ENCODE results near the gene CEPT1.

The CEPT1 gene

DNA sequence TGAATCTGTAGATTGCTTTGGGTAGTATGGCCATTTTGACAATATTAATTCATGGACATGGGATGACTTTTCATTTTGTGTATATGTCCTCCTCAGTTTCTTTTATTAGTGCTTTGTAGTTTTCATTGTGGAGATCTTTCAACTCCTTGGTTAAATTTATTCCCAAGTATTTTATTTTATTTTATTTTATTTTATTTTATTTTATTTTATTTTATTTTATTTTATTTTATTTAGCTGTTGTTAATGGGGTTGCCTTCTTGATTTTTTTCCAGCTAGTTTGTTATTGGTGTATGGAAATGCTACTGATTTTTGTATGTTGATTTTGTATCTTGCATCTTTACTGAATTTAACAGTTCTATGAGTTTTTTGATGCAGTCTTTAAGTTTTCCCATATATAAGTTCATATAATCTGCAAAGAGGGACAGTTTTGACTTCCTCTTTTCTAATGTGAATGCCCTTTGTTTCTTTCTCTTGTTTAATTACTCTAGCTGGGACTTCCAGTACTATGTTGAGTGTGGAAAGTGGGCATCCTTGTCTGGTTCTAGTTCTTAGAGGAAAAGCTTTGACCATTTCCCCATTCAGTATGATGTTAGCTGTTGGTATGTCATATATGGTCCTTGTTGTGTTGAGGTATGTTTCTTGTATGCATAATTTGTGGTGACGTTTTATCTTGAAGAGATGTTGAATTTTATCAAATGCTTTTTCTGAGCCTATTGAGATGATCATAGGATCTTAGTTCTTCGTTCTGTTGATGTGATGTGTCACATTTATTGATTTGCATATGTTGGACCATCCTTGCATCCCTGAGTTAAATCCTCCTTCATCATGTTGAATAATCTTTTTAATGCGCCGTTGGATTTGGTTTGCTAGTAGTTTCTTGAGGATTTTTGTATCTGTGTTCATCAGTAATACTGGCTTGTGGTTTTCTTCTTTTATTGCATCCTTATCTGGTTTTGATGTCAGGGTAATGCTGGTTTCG, 14.3 kb downstream of the CEPT1 start:
- Histone ChIP-seq H3K27me3 (ENCODE audit: control insufficient read depth, insufficient read depth, low read length) (no peaks in the 10 kb centered on the region), H3K9ac (ENCODE audit: low read depth, low read length) (no peak overlapping the region), H3K4me1 (ENCODE audit: control insufficient read depth, insufficient read depth, low read length) (no peaks in the 10 kb centered on the region), H3K4me3 (ENCODE audit: low read depth, low read length) (no peak overlapping the region), H3K9me3 (ENCODE audit: control insufficient read depth, insufficient read depth, low read length) (no peaks in the 10 kb centered on the region), H3K36me3 (ENCODE audit: control insufficient read depth, insufficient read depth, low read length) (no peaks in the 10 kb centered on the region)

DNA sequence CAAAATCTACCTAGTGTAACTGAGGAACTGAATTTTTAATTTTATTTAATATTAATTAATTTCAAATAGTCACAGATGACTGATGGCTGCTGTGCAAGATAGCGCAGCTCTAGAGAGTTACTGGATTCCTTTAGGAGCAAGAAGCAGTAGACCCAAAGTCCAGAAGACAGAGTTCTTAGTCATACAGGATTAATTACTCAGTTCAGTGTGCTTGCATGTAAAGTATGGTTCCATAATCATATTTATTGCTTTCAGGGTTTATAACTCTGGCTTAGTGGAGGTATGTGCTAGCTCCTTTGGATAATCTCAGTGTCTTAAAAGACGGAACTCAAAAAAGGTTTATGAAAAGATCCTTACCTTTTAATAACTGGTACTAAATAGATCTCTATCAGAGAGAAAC, 17.4 kb downstream of the CEPT1 start:
- no peaks in the 10 kb centered on the region for H3K9me3 ChIP-seq (ENCODE audit: control insufficient read depth, insufficient read depth, low read length)
- H3K4me1 ChIP-seq (ENCODE audit: control insufficient read depth, insufficient read depth, low read length): no peaks in the 10 kb centered on the region
- H3K4me3 ChIP-seq (ENCODE audit: low read depth, low read length): no peak overlapping the region
- H3K9ac ChIP-seq (ENCODE audit: low read depth, low read length): no peak overlapping the region
- no peaks in the 10 kb centered on the region for H3K27me3 ChIP-seq (ENCODE audit: control insufficient read depth, insufficient read depth, low read length)
- H3K36me3 ChIP-seq (ENCODE audit: control insufficient read depth, insufficient read depth, low read length): no peaks in the 10 kb centered on the region

DNA sequence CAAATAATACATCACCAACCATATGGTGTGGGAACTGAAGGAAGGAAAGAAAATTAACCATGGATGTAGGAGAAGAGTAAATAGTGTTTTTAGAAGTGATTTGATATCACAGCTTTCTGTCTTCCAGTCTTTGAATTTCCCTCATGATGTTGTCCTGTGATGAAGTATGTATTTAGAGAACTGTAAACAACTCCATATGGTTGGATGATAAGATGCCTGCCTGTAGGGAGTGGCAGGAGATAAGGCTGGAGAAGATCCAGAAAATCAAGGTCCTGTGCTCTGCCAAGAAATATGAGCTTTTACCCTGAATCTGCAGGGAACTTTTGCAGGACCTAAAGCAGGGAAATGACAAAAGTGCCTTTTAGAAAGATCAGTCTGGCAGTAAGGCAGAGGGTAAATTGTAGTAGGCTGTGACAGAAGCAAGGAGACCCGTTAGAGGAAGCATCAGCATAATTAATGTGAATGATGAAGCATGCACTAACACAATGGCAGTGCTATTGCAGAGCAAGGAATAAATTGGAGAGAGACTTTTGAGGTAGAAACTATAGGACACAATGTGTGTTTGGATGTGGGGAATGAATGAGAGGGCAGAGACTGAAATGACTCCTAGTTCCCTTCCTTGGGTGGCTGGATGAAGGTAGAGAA, 21.9 kb downstream of the CEPT1 start:
- no peaks in the 10 kb centered on the region for H3K4me1 ChIP-seq (ENCODE audit: control insufficient read depth, insufficient read depth, low read length)
- no peaks in the 10 kb centered on the region for H3K36me3 ChIP-seq (ENCODE audit: control insufficient read depth, insufficient read depth, low read length)
- H3K27me3 ChIP-seq (ENCODE audit: control insufficient read depth, insufficient read depth, low read length): no peaks in the 10 kb centered on the region
- H3K9me3 ChIP-seq (ENCODE audit: control insufficient read depth, insufficient read depth, low read length): no peaks in the 10 kb centered on the region
- no peak overlapping the region for H3K9ac ChIP-seq (ENCODE audit: low read depth, low read length)
- no peak overlapping the region for H3K4me3 ChIP-seq (ENCODE audit: low read depth, low read length)

DNA sequence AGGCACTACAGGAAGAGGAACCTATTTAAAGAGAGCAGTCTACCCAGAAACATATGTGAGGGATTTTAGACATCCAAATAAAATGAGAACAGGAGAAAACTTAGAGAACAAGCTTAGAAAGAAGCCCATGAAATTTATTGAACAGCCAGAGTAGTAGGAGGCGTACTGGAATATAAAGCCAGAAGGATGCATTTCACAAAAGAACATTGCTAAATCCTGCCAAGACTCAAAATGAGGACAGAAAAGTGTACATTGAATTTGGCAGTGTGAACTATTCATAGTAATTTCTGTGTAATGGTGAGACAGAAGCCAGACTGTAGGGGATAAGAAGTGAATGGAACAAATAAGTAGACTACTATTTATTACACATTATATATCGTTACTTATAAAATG, 22.5 kb downstream of the CEPT1 start:
- Histone ChIP-seq H3K9me3 (ENCODE audit: control insufficient read depth, insufficient read depth, low read length) (no peaks in the 10 kb centered on the region), H3K4me1 (ENCODE audit: control insufficient read depth, insufficient read depth, low read length) (no peaks in the 10 kb centered on the region), H3K4me3 (ENCODE audit: low read depth, low read length) (no peak overlapping the region), H3K9ac (ENCODE audit: low read depth, low read length) (no peak overlapping the region), H3K27me3 (ENCODE audit: control insufficient read depth, insufficient read depth, low read length) (no peaks in the 10 kb centered on the region), H3K36me3 (ENCODE audit: control insufficient read depth, insufficient read depth, low read length) (no peaks in the 10 kb centered on the region)

DNA sequence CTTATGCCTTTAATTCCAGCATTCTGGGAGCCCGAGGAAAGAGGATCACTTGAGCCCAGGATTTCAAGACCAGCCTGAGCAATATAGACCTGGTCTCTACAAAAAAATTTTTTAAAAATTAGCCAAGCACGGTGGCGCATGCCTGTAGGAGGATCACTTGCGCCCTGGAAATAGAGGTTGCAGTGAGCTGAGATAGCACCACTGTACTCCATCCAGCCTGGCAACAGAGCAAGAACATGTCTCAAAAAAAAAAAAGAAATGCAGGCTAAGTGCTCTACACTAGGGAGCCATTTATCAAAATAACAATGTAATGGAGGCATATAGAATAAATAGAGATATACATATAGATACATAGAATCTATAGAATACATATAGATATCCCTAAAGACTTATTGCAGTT, 23.3 kb downstream of the CEPT1 start:
- Histone ChIP-seq H3K27me3 (ENCODE audit: control insufficient read depth, insufficient read depth, low read length) (no peaks in the 10 kb centered on the region), H3K9ac (ENCODE audit: low read depth, low read length) (no peak overlapping the region), H3K36me3 (ENCODE audit: control insufficient read depth, insufficient read depth, low read length) (no peaks in the 10 kb centered on the region), H3K4me1 (ENCODE audit: control insufficient read depth, insufficient read depth, low read length) (no peaks in the 10 kb centered on the region), H3K9me3 (ENCODE audit: control insufficient read depth, insufficient read depth, low read length) (no peaks in the 10 kb centered on the region), H3K4me3 (ENCODE audit: low read depth, low read length) (no peak overlapping the region)

DNA sequence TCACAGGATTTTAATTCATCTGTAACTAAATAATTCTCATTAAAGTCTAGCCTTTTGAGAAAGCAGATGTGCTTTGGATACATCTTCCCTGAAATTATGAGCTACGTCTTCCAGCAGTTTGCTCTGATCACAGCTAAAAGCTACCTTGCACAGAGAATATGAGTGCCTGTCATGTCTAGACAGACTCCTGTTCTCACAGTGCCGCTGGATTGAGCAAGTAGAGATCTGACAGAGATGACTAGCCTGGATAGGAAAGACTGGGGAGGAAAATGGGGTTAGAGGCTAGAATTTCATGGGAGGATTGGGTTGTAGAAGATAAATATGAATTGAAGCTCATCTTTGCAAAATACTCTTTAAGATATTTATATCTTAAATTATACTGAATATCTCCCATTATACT, 24.1 kb downstream of the CEPT1 start:
- no peaks in the 10 kb centered on the region for H3K27me3 ChIP-seq (ENCODE audit: control insufficient read depth, insufficient read depth, low read length)
- no peaks in the 10 kb centered on the region for H3K36me3 ChIP-seq (ENCODE audit: control insufficient read depth, insufficient read depth, low read length)
- H3K9me3 ChIP-seq (ENCODE audit: control insufficient read depth, insufficient read depth, low read length): no peaks in the 10 kb centered on the region
- no peak overlapping the region for H3K4me3 ChIP-seq (ENCODE audit: low read depth, low read length)
- H3K4me1 ChIP-seq (ENCODE audit: control insufficient read depth, insufficient read depth, low read length): no peaks in the 10 kb centered on the region
- no peak overlapping the region for H3K9ac ChIP-seq (ENCODE audit: low read depth, low read length)

DNA sequence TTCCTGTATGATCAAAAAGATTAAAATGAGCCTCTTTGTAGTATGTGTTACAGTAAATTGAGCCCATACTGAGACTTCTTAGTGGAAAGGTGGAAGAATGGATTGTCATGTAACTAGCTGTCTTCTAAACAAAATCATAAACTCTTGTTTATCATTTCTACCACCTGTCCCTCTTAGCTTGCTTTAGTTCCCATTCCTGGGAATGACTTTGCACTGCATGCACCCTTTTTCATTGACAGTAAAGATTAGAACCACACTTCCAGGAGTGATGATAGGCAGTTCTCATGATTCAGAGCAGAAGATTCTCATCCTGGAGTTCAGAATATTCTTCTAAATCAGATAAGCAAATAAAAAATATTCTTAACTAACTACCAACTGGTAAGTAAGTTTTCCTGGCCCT, 32.4 kb downstream of the CEPT1 start:
- Histone ChIP-seq H3K9ac (ENCODE audit: low read depth, low read length) (no peak overlapping the region), H3K36me3 (ENCODE audit: control insufficient read depth, insufficient read depth, low read length) (no peaks in the 10 kb centered on the region), H3K4me1 (ENCODE audit: control insufficient read depth, insufficient read depth, low read length) (no peaks in the 10 kb centered on the region), H3K4me3 (ENCODE audit: low read depth, low read length) (no peak overlapping the region), H3K9me3 (ENCODE audit: control insufficient read depth, insufficient read depth, low read length) (no peaks in the 10 kb centered on the region), H3K27me3 (ENCODE audit: control insufficient read depth, insufficient read depth, low read length) (no peaks in the 10 kb centered on the region)

DNA sequence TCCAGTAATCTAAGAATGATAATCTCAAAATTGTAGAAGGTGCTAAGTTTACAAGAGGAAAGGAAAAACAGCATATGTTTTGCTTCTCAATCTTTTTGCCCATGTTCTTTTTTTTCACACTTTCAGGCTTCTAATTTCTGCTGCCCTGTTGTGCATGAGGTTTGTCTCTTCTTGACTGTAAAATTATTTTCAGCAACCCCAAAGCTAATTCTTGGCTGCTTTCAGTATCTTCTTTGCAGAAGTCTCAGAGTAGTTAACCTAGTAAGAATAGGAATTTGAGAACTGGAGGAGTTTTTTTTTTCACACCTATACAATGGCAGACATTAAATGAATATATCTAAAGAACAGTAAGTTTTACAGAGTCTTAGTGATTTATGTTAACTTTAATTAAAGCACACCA, 34.0 kb downstream of the CEPT1 start:
- Histone ChIP-seq H3K27me3 (ENCODE audit: control insufficient read depth, insufficient read depth, low read length) (no peaks in the 10 kb centered on the region), H3K9me3 (ENCODE audit: control insufficient read depth, insufficient read depth, low read length) (no peaks in the 10 kb centered on the region), H3K4me1 (ENCODE audit: control insufficient read depth, insufficient read depth, low read length) (no peaks in the 10 kb centered on the region), H3K36me3 (ENCODE audit: control insufficient read depth, insufficient read depth, low read length) (no peaks in the 10 kb centered on the region), H3K9ac (ENCODE audit: low read depth, low read length) (no peak overlapping the region), H3K4me3 (ENCODE audit: low read depth, low read length) (no peak overlapping the region)

DNA sequence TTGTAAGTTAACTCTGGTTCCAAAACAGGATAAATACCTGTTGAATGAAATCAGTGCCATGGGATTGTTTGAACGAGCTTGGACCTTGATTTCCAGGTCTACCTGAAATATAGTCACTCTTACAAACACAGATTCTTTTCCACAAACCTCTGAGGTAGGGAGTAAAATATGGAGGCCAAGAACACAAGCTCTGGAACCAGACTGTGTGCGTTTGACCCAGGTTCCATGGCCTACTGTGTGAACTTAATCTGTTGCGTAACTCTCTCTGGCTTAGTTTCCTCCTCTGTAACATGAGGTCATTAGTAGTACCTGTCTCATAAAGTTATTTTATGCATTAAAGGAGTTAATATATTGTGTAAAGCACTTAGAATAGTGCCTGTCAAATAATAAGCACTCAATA, 35.3 kb downstream of the CEPT1 start:
- Histone ChIP-seq H3K27me3 (ENCODE audit: control insufficient read depth, insufficient read depth, low read length) (no peaks in the 10 kb centered on the region), H3K9ac (ENCODE audit: low read depth, low read length) (no peak overlapping the region), H3K4me3 (ENCODE audit: low read depth, low read length) (no peak overlapping the region), H3K4me1 (ENCODE audit: control insufficient read depth, insufficient read depth, low read length) (no peaks in the 10 kb centered on the region), H3K36me3 (ENCODE audit: control insufficient read depth, insufficient read depth, low read length) (no peaks in the 10 kb centered on the region), H3K9me3 (ENCODE audit: control insufficient read depth, insufficient read depth, low read length) (no peaks in the 10 kb centered on the region)

DNA sequence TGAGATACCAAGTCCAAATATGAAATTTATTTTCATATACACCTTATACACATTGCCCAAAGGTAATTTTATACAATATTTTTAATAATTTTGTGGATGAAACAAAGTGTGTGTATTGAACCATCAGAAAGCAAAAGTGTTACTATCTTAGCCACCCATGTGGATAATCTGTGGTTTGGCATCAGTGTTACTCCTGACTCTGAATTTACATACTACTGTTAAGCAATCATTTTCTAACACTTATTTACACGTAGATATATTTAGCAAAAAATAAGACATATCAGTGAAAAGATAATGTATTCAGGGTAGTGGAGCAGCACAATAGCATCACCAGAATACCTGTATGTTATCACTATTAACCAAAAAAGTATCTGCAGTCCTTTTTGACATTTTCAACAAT, 36.7 kb downstream of the CEPT1 start:
- no peaks in the 10 kb centered on the region for H3K36me3 ChIP-seq (ENCODE audit: control insufficient read depth, insufficient read depth, low read length)
- H3K9me3 ChIP-seq (ENCODE audit: control insufficient read depth, insufficient read depth, low read length): no peaks in the 10 kb centered on the region
- H3K4me1 ChIP-seq (ENCODE audit: control insufficient read depth, insufficient read depth, low read length): no peaks in the 10 kb centered on the region
- H3K27me3 ChIP-seq (ENCODE audit: control insufficient read depth, insufficient read depth, low read length): no peaks in the 10 kb centered on the region
- no peak overlapping the region for H3K4me3 ChIP-seq (ENCODE audit: low read depth, low read length)
- H3K9ac ChIP-seq (ENCODE audit: low read depth, low read length): no peak overlapping the region

DNA sequence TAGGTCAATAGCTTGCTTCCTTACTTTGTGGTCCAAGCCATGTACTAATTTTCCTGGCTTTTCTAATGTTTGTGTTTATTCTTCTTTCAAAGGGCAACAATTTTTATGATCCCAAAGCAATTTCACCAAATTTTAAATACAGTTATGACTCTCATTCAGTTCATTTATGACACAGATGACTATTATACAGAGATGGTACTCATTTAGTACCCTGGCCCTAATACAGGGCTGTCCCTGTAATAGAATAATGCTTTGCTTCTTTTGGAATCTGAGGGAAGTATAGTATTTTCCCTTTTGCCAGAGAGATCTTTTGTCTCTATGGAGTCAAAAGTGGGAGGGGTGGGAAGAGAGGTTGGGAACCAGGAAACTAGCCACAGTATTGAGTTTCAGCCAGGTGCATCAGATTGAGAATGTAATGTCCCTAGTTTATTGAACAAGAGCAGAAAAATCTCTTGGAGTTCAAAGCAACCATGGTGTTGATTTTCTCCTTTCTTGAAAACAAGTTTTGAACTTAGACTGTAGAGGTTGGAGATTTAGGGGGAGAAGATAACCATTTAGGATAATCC, 40.0 kb downstream of the CEPT1 start:
- H3K36me3 ChIP-seq (ENCODE audit: control insufficient read depth, insufficient read depth, low read length): no peaks in the 10 kb centered on the region
- H3K27me3 ChIP-seq (ENCODE audit: control insufficient read depth, insufficient read depth, low read length): no peaks in the 10 kb centered on the region
- H3K9me3 ChIP-seq (ENCODE audit: control insufficient read depth, insufficient read depth, low read length): no peaks in the 10 kb centered on the region
- H3K4me1 ChIP-seq (ENCODE audit: control insufficient read depth, insufficient read depth, low read length): no peaks in the 10 kb centered on the region
- no peak overlapping the region for H3K9ac ChIP-seq (ENCODE audit: low read depth, low read length)
- H3K4me3 ChIP-seq (ENCODE audit: low read depth, low read length): no peak overlapping the region

DNA sequence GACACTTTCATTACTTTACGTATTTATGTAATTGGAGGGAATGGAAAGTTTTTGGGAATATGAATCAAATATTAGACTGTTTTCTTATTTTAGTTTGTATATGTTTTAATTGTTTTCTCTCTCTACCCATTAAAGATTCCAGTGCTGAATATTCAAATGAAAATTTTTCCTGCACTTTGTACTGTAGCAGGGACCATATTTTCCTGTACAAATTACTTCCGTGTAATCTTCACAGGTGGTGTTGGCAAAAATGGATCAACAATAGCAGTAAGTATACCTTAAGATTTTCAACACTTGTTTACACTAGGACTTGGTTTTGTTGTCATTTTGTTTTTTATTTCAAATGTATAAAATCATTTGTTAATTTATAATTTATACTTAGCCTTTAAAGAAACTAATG, 42.0 kb downstream of the CEPT1 start:
- Histone ChIP-seq H3K27me3 (ENCODE audit: control insufficient read depth, insufficient read depth, low read length) (no peaks in the 10 kb centered on the region), H3K36me3 (ENCODE audit: control insufficient read depth, insufficient read depth, low read length) (peaks cover 3% of the 10 kb centered on the region), H3K4me1 (ENCODE audit: control insufficient read depth, insufficient read depth, low read length) (no peaks in the 10 kb centered on the region), H3K9ac (ENCODE audit: low read depth, low read length) (no peak overlapping the region), H3K4me3 (ENCODE audit: low read depth, low read length) (no peak overlapping the region), H3K9me3 (ENCODE audit: control insufficient read depth, insufficient read depth, low read length) (no peaks in the 10 kb centered on the region)
